Activated naive CD8-positive, alpha-beta T cell treated with anti-CD3 and anti-CD28 coated beads, Interleukin-2, amount 10 ng/mL, durations not matched to agents 7 days and 5 days (primary cell): ENCODE data around the gene ERH. TPM values are rescaled to one million over a fixed set of nuclear protein-coding genes. Genes with fewer than 3 reads are reported as not detected.

Source experiments
- ATAC-seq: fragments of 150-1000 bp; cut with Tn5 transposase; one replicate; pipeline ENCODE4 v1.10.0; 2021; ENCODE audit warnings: low read depth, moderate library complexity
- POLR2A ChIA-PET: fragments of 350-600 bp; sonication (Branson Sonifier 250); formaldehyde crosslinking; loops from one replicate; lab custom pipeline; 2021; ENCODE audit warnings: antibody characterized with exemption; lab: Charles Lee
- DNase-seq: peaks from one replicate; pipeline ENCODE4 v3.0.0; 2021
- H3K27ac Mint-ChIP-seq: one replicate; pipeline ENCODE4 v1.8.0; 2022; ENCODE audit warnings: mild to moderate bottlenecking, mixed read lengths
- H3K27me3 Mint-ChIP-seq: one replicate; pipeline ENCODE4 v1.8.0; 2022; ENCODE audit warnings: mild to moderate bottlenecking, moderate library complexity, mixed read lengths
- H3K36me3 Mint-ChIP-seq: one replicate; pipeline ENCODE4 v1.8.0; 2021; ENCODE audit warnings: mild to moderate bottlenecking, mixed read lengths
- H3K4me1 Mint-ChIP-seq: one replicate; pipeline ENCODE4 v1.8.0; 2021; ENCODE audit warnings: mixed read lengths
- H3K4me3 Mint-ChIP-seq: one replicate; pipeline ENCODE4 v1.8.0; 2022; ENCODE audit warnings: mild to moderate bottlenecking, moderate library complexity, mixed read lengths
- H3K9me3 Mint-ChIP-seq: one replicate; pipeline ENCODE4 v1.8.0; 2021; ENCODE audit warnings: mixed read lengths
- total RNA-seq, 2 experiments: library from RNA; stranded (reverse); gene quantifications; one replicate each; pipeline ENCODE4 v1.2.3, GENCODE V29; 2021

The ERH gene
- total RNA-seq, 2 experiments from 2014 or later = 226 to 233 TPM

GRCh38 chr14:69358966-69359365, 39.1 kb downstream of the ERH start:
- Mint-ChIP-seq H3K4me1 (peaks cover 17% of the 10 kb centered on the region), H3K36me3 (no peaks in the 10 kb centered on the region), H3K9me3 (no peaks in the 10 kb centered on the region), H3K27ac (no peak overlapping the region), H3K4me3 (no peak overlapping the region), H3K27me3 (peaks cover 8% of the 10 kb centered on the region)
- POLR2A ChIA-PET = no interaction called here
- no peak for ATAC-seq
- DNase-seq = no peak

- Mint-ChIP-seq H3K27ac (no peak overlapping the region), H3K4me1 (peaks cover 17% of the 10 kb centered on the region), H3K36me3 (no peaks in the 10 kb centered on the region), H3K4me3 (no peak overlapping the region), H3K27me3 (peaks cover 8% of the 10 kb centered on the region), H3K9me3 (no peaks in the 10 kb centered on the region)
- POLR2A ChIA-PET = interaction anchor here (1.1 kb wide), 1 partner anchor 40 kb away, joined by 3 read pairs; the partner anchor contains the start of gene SLC39A9
- DNase-seq = no peak
- ATAC-seq = peak; percentile 22
These were observed 39.7 kb downstream of the ERH start for GRCh38 chr14:69358233-69358963.

DNA sequence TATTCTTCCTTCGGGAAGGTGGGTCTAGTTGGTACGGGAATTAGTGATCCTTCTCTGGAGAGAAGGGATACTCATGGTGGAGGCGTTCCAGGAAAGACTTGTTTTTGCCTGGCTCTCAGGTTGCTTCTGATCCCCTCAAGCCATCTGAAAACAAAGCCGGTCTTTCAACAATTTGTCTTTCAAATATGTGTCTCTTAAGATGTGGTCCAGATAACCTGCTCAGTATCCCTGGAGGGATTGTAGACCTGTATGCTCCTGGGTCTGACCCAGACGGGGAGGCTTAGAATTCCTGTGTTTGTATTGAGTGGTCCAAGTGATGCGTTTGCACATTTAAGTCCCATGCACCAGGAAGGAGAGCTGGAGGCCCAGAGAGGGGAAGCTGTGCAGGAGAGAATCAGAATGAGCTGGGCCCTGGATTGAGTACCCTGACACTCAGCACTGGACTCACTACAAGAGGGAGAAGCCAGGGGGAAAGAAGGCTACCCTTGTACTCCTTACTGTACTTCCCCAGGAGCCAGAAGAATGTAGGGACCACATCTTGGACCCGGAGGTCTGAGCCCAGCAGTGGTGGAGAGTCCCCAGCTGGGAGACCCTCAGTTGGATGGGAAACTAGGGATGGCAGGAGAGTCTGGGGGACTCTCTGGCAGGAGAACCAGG, 40.4 kb downstream of the ERH start:
- Mint-ChIP-seq H3K27me3 (peaks cover 8% of the 10 kb centered on the region), H3K4me3 (no peak overlapping the region), H3K9me3 (no peaks in the 10 kb centered on the region), H3K4me1 (peaks cover 17% of the 10 kb centered on the region), H3K27ac (no peak overlapping the region), H3K36me3 (no peaks in the 10 kb centered on the region)
- POLR2A ChIA-PET = interaction anchor here (1.1 kb wide), 1 partner anchor 41 kb away, joined by 3 read pairs; the partner anchor contains the start of gene SLC39A9
- ATAC-seq = no peak
- no peak for DNase-seq

DNA sequence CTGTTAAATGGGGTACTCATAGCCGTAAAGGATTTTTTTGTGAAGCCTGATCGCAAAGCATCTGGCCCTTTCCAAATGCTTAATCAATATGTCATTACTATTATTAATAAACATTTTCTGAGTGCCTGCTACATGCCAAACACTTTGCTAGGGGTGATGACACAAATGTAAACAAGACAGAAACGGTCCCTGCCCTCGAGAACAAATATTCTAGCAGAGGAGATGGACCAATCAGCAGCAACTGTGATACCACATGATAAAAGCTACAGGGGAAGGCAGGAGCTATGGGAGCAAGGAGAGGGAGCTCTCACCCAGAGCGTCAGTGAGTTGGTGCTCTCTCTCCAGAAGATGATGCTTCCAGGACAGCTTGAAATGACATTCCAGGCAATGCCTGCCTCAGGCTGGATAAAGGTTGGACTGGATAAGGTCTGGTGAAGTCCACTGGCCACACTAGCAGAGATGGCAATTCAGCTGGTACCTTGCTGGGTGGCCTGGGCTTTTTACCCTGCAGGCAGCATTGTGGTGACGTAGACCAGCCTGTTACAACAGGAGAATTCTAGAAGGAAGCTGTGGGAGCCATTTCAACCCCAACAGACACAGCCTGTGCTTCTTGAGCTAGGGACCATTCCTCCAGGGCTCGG, 41.1 kb downstream of the ERH start:
- POLR2A ChIA-PET = interaction anchor here (1.1 kb wide), 1 partner anchor 42 kb away, joined by 3 read pairs; the partner anchor contains the start of gene SLC39A9
- no peak for DNase-seq
- no peaks in the 10 kb centered on the region for H3K9me3 Mint-ChIP-seq
- H3K27ac Mint-ChIP-seq = no peak overlapping the region
- no peak for ATAC-seq
- no peak overlapping the region for H3K4me3 Mint-ChIP-seq
- H3K27me3 Mint-ChIP-seq = peaks cover 8% of the 10 kb centered on the region
- no peaks in the 10 kb centered on the region for H3K36me3 Mint-ChIP-seq
- H3K4me1 Mint-ChIP-seq = peaks cover 17% of the 10 kb centered on the region

DNA sequence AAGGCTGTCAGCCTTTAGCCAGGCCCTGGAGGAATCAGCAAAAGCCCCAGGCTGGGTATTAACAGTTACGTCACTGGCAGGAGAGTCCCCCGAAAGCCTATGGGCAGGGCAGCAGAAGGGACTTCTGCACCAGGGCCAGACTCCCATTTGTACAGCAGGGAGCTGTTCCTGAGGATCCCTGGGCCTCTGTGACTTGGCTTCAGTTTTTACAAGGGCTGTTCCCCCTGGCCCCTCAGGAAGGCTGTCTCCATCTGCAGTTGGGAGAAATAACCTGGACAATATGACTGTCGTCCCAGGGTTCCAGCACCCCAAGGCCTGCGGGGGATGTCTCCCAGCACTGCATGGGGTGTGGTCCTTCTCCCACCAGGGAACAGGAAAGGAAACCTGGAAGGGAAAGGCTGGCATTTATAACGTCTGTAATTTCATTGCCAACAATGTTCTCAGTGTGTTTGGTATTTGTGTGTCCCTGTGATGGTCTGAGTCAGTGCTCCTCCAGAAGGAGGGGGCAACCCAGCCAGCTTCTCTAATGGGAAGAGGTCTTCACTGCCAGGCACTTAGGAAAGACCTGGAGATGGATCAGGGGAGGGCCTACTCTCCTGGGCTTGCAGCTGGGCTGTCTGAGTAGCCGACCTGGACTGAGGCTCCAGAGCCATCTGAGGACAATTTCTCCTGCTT, 42.4 kb downstream of the ERH start:
- Mint-ChIP-seq H3K4me3 (no peak overlapping the region), H3K27ac (no peak overlapping the region), H3K4me1 (peaks cover 17% of the 10 kb centered on the region), H3K36me3 (no peaks in the 10 kb centered on the region), H3K9me3 (no peaks in the 10 kb centered on the region), H3K27me3 (peaks cover 8% of the 10 kb centered on the region)
- POLR2A ChIA-PET = interaction anchor here (1.9 kb wide), 1 partner anchor 21 kb away, joined by 6 read pairs; no protein-coding TSS in a partner anchor
- no peak for DNase-seq
- ATAC-seq = no peak

DNA sequence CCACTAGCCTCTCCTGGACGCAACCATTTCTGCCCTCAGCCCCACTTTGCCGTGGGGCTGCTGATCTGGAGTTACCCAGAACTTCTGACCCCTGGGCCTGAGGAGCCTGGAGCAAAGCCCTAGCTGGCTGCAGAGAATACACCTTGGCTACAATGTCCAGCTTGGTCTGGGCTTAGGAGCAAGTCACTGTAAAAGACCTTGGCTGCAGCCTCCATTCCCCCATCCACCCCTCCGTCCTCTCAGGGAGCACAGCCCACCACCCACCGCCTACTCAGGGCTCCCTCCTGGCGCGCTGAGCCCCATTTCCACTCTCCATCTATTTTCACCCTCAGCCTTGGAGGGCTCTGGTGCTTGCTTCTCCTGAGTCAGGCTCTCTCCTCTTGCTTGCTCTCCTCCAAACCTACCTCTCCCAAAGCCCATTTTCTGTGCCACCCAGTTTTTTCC, 42.9 kb downstream of the ERH start:
- peak overlapping the region; percentile 26 for H3K4me3 Mint-ChIP-seq
- POLR2A ChIA-PET = interaction anchor here (0.8 to 1.9 kb wide), 3 partner anchors 13 to 43 kb away, joined by 3 to 10 read pairs (median 6); partner anchors contain the start of genes ERH and SLC39A9
- H3K4me1 Mint-ChIP-seq = peaks cover 17% of the 10 kb centered on the region
- peak overlapping the region; percentile 44 for H3K27ac Mint-ChIP-seq
- ATAC-seq (no peak), DNase-seq (no peak)
- no peaks in the 10 kb centered on the region for H3K9me3 Mint-ChIP-seq
- H3K36me3 Mint-ChIP-seq = no peaks in the 10 kb centered on the region
- H3K27me3 Mint-ChIP-seq = peaks cover 4% of the 10 kb centered on the region

DNA sequence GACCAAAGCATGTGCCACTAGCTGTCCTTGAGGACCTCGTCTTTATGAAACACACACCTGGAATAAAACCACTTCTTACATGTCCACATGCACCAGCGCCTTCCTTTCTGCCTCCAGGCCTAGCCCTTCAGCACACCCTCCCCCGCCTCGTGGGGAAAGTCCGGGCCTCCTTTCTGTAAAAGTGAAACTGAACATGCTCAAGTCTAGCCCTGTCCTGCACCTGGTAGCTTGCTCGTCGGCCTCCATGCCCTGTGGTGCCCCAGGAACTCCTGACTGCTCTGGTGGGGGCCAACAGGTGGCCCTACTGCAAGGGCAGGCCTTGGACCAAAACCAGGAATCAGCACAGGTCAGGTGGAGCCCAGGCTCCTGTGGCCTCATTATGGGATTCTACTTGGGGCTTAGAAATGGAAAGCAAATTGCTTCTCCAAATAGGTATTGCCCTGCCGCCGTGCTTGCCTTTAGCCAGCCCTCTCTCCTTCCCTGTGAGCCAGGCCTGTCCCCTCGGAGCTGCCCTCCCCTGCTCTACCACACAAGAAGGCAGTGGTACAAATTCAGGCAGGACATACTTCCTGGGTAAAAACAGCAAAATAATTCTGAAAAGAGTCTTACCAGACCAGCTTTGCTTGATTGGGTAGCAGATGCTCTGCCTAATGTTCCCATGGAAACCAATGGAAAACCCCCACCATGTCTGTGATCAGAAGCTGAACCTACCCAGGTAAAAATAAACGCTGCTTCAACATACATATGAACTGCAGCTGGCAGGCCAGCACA, 43.5 kb downstream of the ERH start:
- POLR2A ChIA-PET = interaction anchor here (0.8 to 1.9 kb wide), 3 partner anchors 14 to 44 kb away, joined by 3 to 10 read pairs (median 6); partner anchors contain the start of genes ERH and SLC39A9

DNA sequence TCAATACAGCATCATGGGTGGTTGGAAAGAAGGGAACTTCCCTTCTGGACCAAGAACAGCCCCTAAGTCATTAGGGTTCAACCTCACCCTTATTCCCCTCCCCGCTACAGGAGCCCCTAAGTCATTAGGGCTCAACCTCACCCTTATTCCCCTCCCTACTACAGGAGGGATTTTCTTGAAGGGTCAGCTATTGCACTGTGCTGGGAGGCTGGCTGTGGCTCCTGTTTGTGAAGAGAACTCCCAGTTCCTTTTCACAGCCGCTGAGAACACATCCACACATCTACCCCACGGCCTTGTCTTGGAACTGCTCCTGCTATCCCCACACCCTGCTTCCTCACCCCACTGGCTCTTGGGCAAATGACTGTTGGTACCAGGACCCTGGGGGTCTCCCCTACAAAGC, 44.9 kb downstream of the ERH start:
- no peak overlapping the region for H3K4me3 Mint-ChIP-seq
- peaks cover 3% of the 10 kb centered on the region for H3K27me3 Mint-ChIP-seq
- peaks cover 12% of the 10 kb centered on the region for H3K4me1 Mint-ChIP-seq
- ATAC-seq (no peak), DNase-seq (no peak)
- no peaks in the 10 kb centered on the region for H3K36me3 Mint-ChIP-seq
- POLR2A ChIA-PET = no interaction called here
- peak overlapping the region; percentile 59 for H3K27ac Mint-ChIP-seq
- no peaks in the 10 kb centered on the region for H3K9me3 Mint-ChIP-seq

More for the DNA sequence above, 43.5 kb downstream of the ERH start:
- H3K36me3 Mint-ChIP-seq = no peaks in the 10 kb centered on the region
- H3K27ac Mint-ChIP-seq = peak overlapping the region; percentile 91
- peak; percentile 88 for ATAC-seq
- peak overlapping the region; percentile 26 for H3K4me3 Mint-ChIP-seq
- no peaks in the 10 kb centered on the region for H3K9me3 Mint-ChIP-seq
- peaks cover 2% of the 10 kb centered on the region for H3K27me3 Mint-ChIP-seq
- H3K4me1 Mint-ChIP-seq = peaks cover 17% of the 10 kb centered on the region
- DNase-seq = peak; percentile 68

DNA sequence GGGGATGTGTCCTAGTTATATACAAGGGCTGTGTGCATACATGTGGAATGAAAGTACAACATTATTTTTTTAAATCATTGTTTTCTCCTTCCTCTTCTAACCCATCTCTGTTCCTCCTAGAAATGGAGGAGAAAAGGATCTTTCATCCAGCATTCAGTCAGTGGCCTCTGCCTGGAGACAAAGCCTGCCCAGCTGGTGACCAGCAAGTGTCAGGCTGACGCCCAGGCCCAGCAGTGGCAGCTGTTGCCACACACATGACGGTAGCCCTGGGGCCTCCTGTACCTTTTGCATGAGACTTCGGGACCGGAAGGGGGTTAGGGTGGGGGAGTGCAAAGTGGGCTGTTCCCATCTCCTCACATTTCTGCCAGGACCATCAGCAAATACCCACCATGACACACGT, 46.2 kb downstream of the ERH start:
- Mint-ChIP-seq H3K4me1 (peaks cover 10% of the 10 kb centered on the region), H3K36me3 (no peaks in the 10 kb centered on the region), H3K9me3 (no peaks in the 10 kb centered on the region), H3K27ac (no peak overlapping the region), H3K27me3 (peaks cover 8% of the 10 kb centered on the region), H3K4me3 (no peak overlapping the region)
- POLR2A ChIA-PET = no interaction called here
- ATAC-seq (no peak), DNase-seq (no peak)

- no peak for ATAC-seq
- H3K9me3 Mint-ChIP-seq = no peaks in the 10 kb centered on the region
These were observed 46.7 kb downstream of the ERH start for GRCh38 chr14:69351385-69351784.

GRCh38 chr14:69350892-69351291, 47.2 kb downstream of the ERH start:
- POLR2A ChIA-PET = no interaction called here
- H3K4me3 Mint-ChIP-seq = no peak overlapping the region
- DNase-seq (no peak), ATAC-seq (no peak)
- no peaks in the 10 kb centered on the region for H3K36me3 Mint-ChIP-seq
- no peak overlapping the region for H3K27ac Mint-ChIP-seq
- peaks cover 8% of the 10 kb centered on the region for H3K27me3 Mint-ChIP-seq
- no peaks in the 10 kb centered on the region for H3K9me3 Mint-ChIP-seq
- H3K4me1 Mint-ChIP-seq = peaks cover 10% of the 10 kb centered on the region

More at GRCh38 chr14:69351385-69351784, 46.7 kb downstream of the ERH start:
- Mint-ChIP-seq H3K4me3 (no peak overlapping the region), H3K36me3 (no peaks in the 10 kb centered on the region), H3K4me1 (peaks cover 10% of the 10 kb centered on the region), H3K27ac (no peak overlapping the region), H3K27me3 (peaks cover 8% of the 10 kb centered on the region)
- POLR2A ChIA-PET = no interaction called here
- DNase-seq = no peak

DNA sequence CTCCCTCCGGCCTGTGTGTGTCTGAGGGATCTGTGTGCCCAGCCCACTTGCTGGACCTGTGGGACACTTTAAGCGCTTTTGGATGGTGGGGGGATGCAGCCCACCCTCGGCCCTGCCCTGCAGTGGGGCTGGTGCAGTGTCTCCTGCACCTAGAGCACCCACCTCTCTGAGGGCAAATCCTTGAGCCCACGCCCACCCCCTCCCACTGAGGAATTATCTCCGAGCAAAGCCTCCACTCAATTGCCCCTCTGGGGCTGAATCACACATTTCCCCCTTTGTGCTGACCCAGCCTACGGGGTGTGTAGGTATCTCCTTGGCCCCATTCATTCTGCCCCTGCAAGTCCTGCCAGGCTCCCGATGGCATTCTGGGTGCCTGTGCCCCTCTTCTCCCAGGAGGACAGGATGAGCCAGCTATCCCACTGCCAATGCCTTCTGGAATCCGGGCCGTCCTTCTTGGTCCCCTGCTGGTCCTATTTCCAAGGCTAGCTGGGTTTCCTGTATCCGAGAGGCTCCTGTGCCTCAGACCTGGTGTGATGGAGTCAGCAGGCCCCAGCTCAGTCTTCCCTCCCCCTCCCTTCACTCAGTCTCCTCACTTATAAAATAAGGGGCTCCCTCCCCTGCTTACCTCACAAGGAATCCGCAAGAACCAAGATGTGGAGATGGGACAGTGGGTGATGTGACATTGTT, 48.9 kb downstream of the ERH start:
- POLR2A ChIA-PET = no interaction called here
- Mint-ChIP-seq H3K4me3 (no peak overlapping the region), H3K27me3 (peaks cover 15% of the 10 kb centered on the region), H3K9me3 (no peaks in the 10 kb centered on the region), H3K36me3 (no peaks in the 10 kb centered on the region), H3K27ac (no peak overlapping the region), H3K4me1 (peaks cover 9% of the 10 kb centered on the region)
- DNase-seq = no peak
- ATAC-seq = no peak
